ENCODE data around the gene MINK1. TPM values are rescaled to one million over a fixed set of nuclear protein-coding genes. Genes with fewer than 3 reads are reported as not detected.

The MINK1 gene
- total and polyA plus RNA-seq, 2 of the 13 experiments (the other 11 are each of a cell fraction or from before 2014, with no cell fraction given): 17.2 to 63.9 TPM

- TF ChIP-seq ZNF646 (CRISPR knock-in tag; IDR thresholded peaks at IDR 0.05) (no peak), ZNF790 (CRISPR knock-in tag; IDR thresholded peaks at IDR 0.05; ENCODE audit: borderline replicate concordance) (peak; percentile 83; the same call in 1 of the 2 replicates), KDM5A (IDR thresholded peaks at IDR 0.05; ENCODE audit: borderline replicate concordance, low read length) (0 out of 2 replicates have a peak, but pooled peaks have one; percentile 55), RORA (CRISPR knock-in tag; IDR thresholded peaks at IDR 0.05) (no peak), RBM39 (IDR thresholded peaks at IDR 0.05; ENCODE audit: low read depth, low read length, poor library complexity, severe bottlenecking) (peak; percentile 86), FOXP1 (IDR thresholded peaks at IDR 0.05) (no peak), FOXP1 (CRISPR knock-in tag; IDR thresholded peaks at IDR 0.05) (no peak), ZNF784 (CRISPR knock-in tag; IDR thresholded peaks at IDR 0.05; ENCODE audit: borderline replicate concordance) (no peak), LBX2 (CRISPR knock-in tag; IDR thresholded peaks at IDR 0.05; ENCODE audit: borderline replicate concordance) (0 out of 2 replicates have a peak, but pooled peaks have one; percentile 23), KLF13 (CRISPR knock-in tag; IDR thresholded peaks at IDR 0.05) (no peak)
These were observed 43.5 kb upstream of the MINK1 start (continued) for GRCh38 chr17:4789701-4789950.
